ENCODE results near the gene NEIL1. TPM values are rescaled to one million over a fixed set of nuclear protein-coding genes. Genes with fewer than 3 reads are reported as not detected.

Gene NEIL1
- total RNA-seq, 2 experiments from 2014 or later: 99.5 to 159 TPM

GRCh38 chr15:75338661-75339240 lies 8.1 kb upstream of the NEIL1 start:
- Histone ChIP-seq H2AFZ (ENCODE audit: low read length) (no peak overlapping the region), H4K20me1 (ENCODE audit: insufficient read depth, low read length) (no peaks in the 10 kb centered on the region), H3K4me3 (ENCODE audit: low read depth, low read length, poor library complexity, severe bottlenecking) (no peak overlapping the region), H3K36me3 (ENCODE audit: insufficient read depth, low read length) (peaks cover 22% of the 10 kb centered on the region; the same call in 1 of the 2 replicates), H3K9me2 (ENCODE audit: insufficient read depth, low read length) (no peaks in the 10 kb centered on the region), H3K79me2 (ENCODE audit: insufficient read depth, low read depth, low read length) (peaks cover 12% of the 10 kb centered on the region; the same call in 1 of the 2 replicates), H3K4me1 (ENCODE audit: insufficient read depth, low read length, poor library complexity, severe bottlenecking) (peaks cover 14% of the 10 kb centered on the region), H3K9me3 (ENCODE audit: low read length) (no peaks in the 10 kb centered on the region), H3K4me2 (ENCODE audit: low read length) (no peak overlapping the region), H3K27ac (ENCODE audit: low read depth, low read length, poor library complexity, severe bottlenecking) (no peak overlapping the region)
- ChIA-PET CTCF (ENCODE audit: unreplicated experiment) (no interaction called here), POLR2A (no interaction called here)
- no TSS peak for BruUV-seq (replicated peaks)
- no peak for DNase-seq (ENCODE audit: low spot score)
- TF ChIP-seq EZH2phosphoT487 (IDR thresholded peaks at IDR 0.05; ENCODE audit: borderline replicate concordance, low read depth, low read length): no peak
- TF ChIP-seq CTCF (conservative IDR thresholded peaks at IDR 0.05; ENCODE audit: low read length): no peak
- intact Hi-C loops (cut with micrococcal nuclease; ENCODE audit: unreplicated experiment): no loop called here

- Histone ChIP-seq H3K79me2 (ENCODE audit: insufficient read depth, low read depth, low read length) (peaks cover 12% of the 10 kb centered on the region; the same call in 1 of the 2 replicates), H3K9me2 (ENCODE audit: insufficient read depth, low read length) (no peaks in the 10 kb centered on the region), H3K9me3 (ENCODE audit: low read length) (no peaks in the 10 kb centered on the region), H4K20me1 (ENCODE audit: insufficient read depth, low read length) (no peaks in the 10 kb centered on the region), H3K27ac (ENCODE audit: low read depth, low read length, poor library complexity, severe bottlenecking) (no peak overlapping the region), H3K4me1 (ENCODE audit: insufficient read depth, low read length, poor library complexity, severe bottlenecking) (peaks cover 17% of the 10 kb centered on the region), H2AFZ (ENCODE audit: low read length) (no peak overlapping the region), H3K36me3 (ENCODE audit: insufficient read depth, low read length) (peaks cover 22% of the 10 kb centered on the region; the same call in 1 of the 2 replicates), H3K4me3 (ENCODE audit: low read depth, low read length, poor library complexity, severe bottlenecking) (no peak overlapping the region), H3K4me2 (ENCODE audit: low read length) (no peak overlapping the region)
- no peak for DNase-seq (ENCODE audit: low spot score)
- ChIA-PET CTCF (ENCODE audit: unreplicated experiment) (no interaction called here), POLR2A (no interaction called here)
- BruUV-seq (replicated peaks): TSS peak; percentile 69
- intact Hi-C loops (cut with micrococcal nuclease; ENCODE audit: unreplicated experiment): no loop called here
- TF ChIP-seq EZH2phosphoT487 (IDR thresholded peaks at IDR 0.05; ENCODE audit: borderline replicate concordance, low read depth, low read length): no peak
- no peak for TF ChIP-seq CTCF (conservative IDR thresholded peaks at IDR 0.05; ENCODE audit: low read length)
Observed at GRCh38 chr15:75339531-75340240, 7.2 kb upstream of the NEIL1 start.

- H2AFZ ChIP-seq (ENCODE audit: low read length): no peak overlapping the region
- BruUV-seq (replicated peaks): no TSS peak
- CTCF ChIA-PET (ENCODE audit: unreplicated experiment): no interaction called here
Observed at GRCh38 chr15:75342221-75342620, 4.6 kb upstream of the NEIL1 start.

More at GRCh38 chr15:75342221-75342620, 4.6 kb upstream of the NEIL1 start:
- Histone ChIP-seq H4K20me1 (ENCODE audit: insufficient read depth, low read length) (no peaks in the 10 kb centered on the region), H3K4me2 (ENCODE audit: low read length) (no peak overlapping the region), H3K79me2 (ENCODE audit: insufficient read depth, low read depth, low read length) (no peaks in the 10 kb centered on the region), H3K4me1 (ENCODE audit: insufficient read depth, low read length, poor library complexity, severe bottlenecking) (peaks cover 23% of the 10 kb centered on the region), H3K9me3 (ENCODE audit: low read length) (no peaks in the 10 kb centered on the region), H3K27ac (ENCODE audit: low read depth, low read length, poor library complexity, severe bottlenecking) (no peak overlapping the region), H3K9me2 (ENCODE audit: insufficient read depth, low read length) (no peaks in the 10 kb centered on the region), H3K4me3 (ENCODE audit: low read depth, low read length, poor library complexity, severe bottlenecking) (no peak overlapping the region), H3K36me3 (ENCODE audit: insufficient read depth, low read length) (peaks cover 22% of the 10 kb centered on the region; the same call in 1 of the 2 replicates)
- DNase-seq (ENCODE audit: low spot score): no peak
- POLR2A ChIA-PET: no interaction called here
- intact Hi-C loops (cut with micrococcal nuclease; ENCODE audit: unreplicated experiment): no loop called here
- TF ChIP-seq EZH2phosphoT487 (IDR thresholded peaks at IDR 0.05; ENCODE audit: borderline replicate concordance, low read depth, low read length) (no peak), CTCF (conservative IDR thresholded peaks at IDR 0.05; ENCODE audit: low read length) (no peak)
